WTC11 (cell line): ENCODE data around the gene NHSL1. TPM values are rescaled to one million over a fixed set of nuclear protein-coding genes. Genes with fewer than 3 reads are reported as not detected.

Experiments used
- ATAC-seq: fragments of 200-7000 bp; cut with Tn5 transposase; 2 replicates; pipeline ENCODE4 v1.10.0; 2021; ENCODE audit warnings: mild to moderate bottlenecking, moderate library complexity
- CTCF ChIA-PET: fragments of 300-600 bp; sonication (Branson Sonifier 250); formaldehyde crosslinking; loops from one replicate; lab custom pipeline; 2021; ENCODE audit warnings: antibody characterized with exemption; lab: Charles Lee
- POLR2A ChIA-PET: fragments of 350-600 bp; sonication (Branson Sonifier 250); formaldehyde crosslinking; loops from one replicate; lab custom pipeline; 2021; ENCODE audit warnings: antibody characterized with exemption; lab: Charles Lee
- DNase-seq: peaks from one replicate; pipeline ENCODE4 v3.0.0; 2021; ENCODE audit warnings: low spot score
- H3K27ac Mint-ChIP-seq: 2 replicates; pipeline ENCODE4 v1.8.0; 2021; ENCODE audit warnings: mixed read lengths
- H3K27me3 Mint-ChIP-seq: 2 replicates; pipeline ENCODE4 v1.8.0; 2021; ENCODE audit warnings: low read depth, mild to moderate bottlenecking, moderate library complexity, mixed read lengths
- H3K36me3 Mint-ChIP-seq: 2 replicates; pipeline ENCODE4 v1.8.0; 2021; ENCODE audit warnings: mixed read lengths
- H3K4me1 Mint-ChIP-seq: 2 replicates; pipeline ENCODE4 v1.8.0; 2022; ENCODE audit warnings: mixed read lengths
- H3K4me3 Mint-ChIP-seq: 2 replicates; pipeline ENCODE4 v1.8.0; 2021; ENCODE audit warnings: mild to moderate bottlenecking, moderate library complexity, mixed read lengths
- H3K9me3 Mint-ChIP-seq: 2 replicates; pipeline ENCODE4 v1.8.0; 2021; ENCODE audit warnings: mixed read lengths
- CTCF ChIP-seq: fragments of 200-600 bp; IDR thresholded peaks from 2 replicates; pipeline ENCODE4 v1.8.0; 2022; ENCODE audit warnings: antibody characterized with exemption
- ETV6 ChIP-seq: sonication (generic); formaldehyde crosslinking; IDR thresholded peaks from 2 replicates; pipeline ENCODE4 v1.8.1; 2022; ENCODE audit warnings: mild to moderate bottlenecking, missing genetic modification reagents
- FOXP4 ChIP-seq: sonication (generic); formaldehyde crosslinking; IDR thresholded peaks from 2 replicates; pipeline ENCODE4 v1.8.0; 2022; ENCODE audit warnings: mild to moderate bottlenecking, missing genetic modification reagents
- JAZF1 ChIP-seq: fragments of 250-450 bp; sonication (Bioruptor Pico); IDR thresholded peaks from 2 replicates; pipeline ENCODE4 v1.9.0; 2021; ENCODE audit warnings: moderate library complexity, mild to moderate bottlenecking, inconsistent platforms
- MYBL2 ChIP-seq: sonication (generic); formaldehyde crosslinking; IDR thresholded peaks from 2 replicates; pipeline ENCODE4 v1.8.1; 2023; ENCODE audit warnings: mild to moderate bottlenecking, moderate library complexity, missing genetic modification reagents
- NFYB ChIP-seq: sonication (generic); formaldehyde crosslinking; conservative IDR thresholded peaks from 2 replicates; pipeline ENCODE4 v1.8.0; 2022; ENCODE audit warnings: low read depth, missing genetic modification reagents
- NR2C2 ChIP-seq: sonication (generic); formaldehyde crosslinking; IDR thresholded peaks from 2 replicates; pipeline ENCODE4 v1.8.0; 2022; ENCODE audit warnings: mild to moderate bottlenecking, missing genetic modification reagents
- OVOL2 ChIP-seq: fragments of 250-450 bp; sonication (Bioruptor Pico); IDR thresholded peaks from 2 replicates; pipeline ENCODE4 v1.9.0; 2021; ENCODE audit warnings: mild to moderate bottlenecking, borderline replicate concordance
- RORB ChIP-seq: fragments of 250-450 bp; sonication (Bioruptor Pico); IDR thresholded peaks from 2 replicates; pipeline ENCODE4 v1.9.0; 2021; ENCODE audit warnings: mild to moderate bottlenecking
- SMAD3 ChIP-seq: sonication (generic); formaldehyde crosslinking; IDR thresholded peaks from 2 replicates; pipeline ENCODE4 v1.8.0; 2022; ENCODE audit warnings: missing genetic modification reagents, mild to moderate bottlenecking, borderline replicate concordance
- SMAD4 ChIP-seq: sonication (generic); formaldehyde crosslinking; IDR thresholded peaks from 2 replicates; pipeline ENCODE4 v1.8.0; 2022; ENCODE audit warnings: mild to moderate bottlenecking, missing genetic modification reagents
- SOX15 ChIP-seq: fragments of 250-450 bp; sonication (Bioruptor Pico); IDR thresholded peaks from 2 replicates; pipeline ENCODE4 v1.9.0; 2021; ENCODE audit warnings: mild to moderate bottlenecking
- TEAD1 ChIP-seq: sonication (generic); formaldehyde crosslinking; IDR thresholded peaks from 2 replicates; pipeline ENCODE4 v1.8.0; 2022; ENCODE audit warnings: mild to moderate bottlenecking, missing genetic modification reagents
- TEAD4 ChIP-seq: sonication (generic); formaldehyde crosslinking; IDR thresholded peaks from 2 replicates; pipeline ENCODE4 v1.8.0; 2022; ENCODE audit warnings: mild to moderate bottlenecking, missing genetic modification reagents
- TP53 ChIP-seq: sonication (generic); formaldehyde crosslinking; IDR thresholded peaks from 2 replicates; pipeline ENCODE4 v1.8.1; 2023; ENCODE audit warnings: mild to moderate bottlenecking, missing genetic modification reagents
- ZBTB21 ChIP-seq: sonication (generic); formaldehyde crosslinking; IDR thresholded peaks from 2 replicates; pipeline ENCODE4 v1.8.1; 2023; ENCODE audit warnings: mild to moderate bottlenecking, missing genetic modification reagents, borderline replicate concordance
- ZNF138 ChIP-seq: sonication (generic); formaldehyde crosslinking; conservative IDR thresholded peaks from 2 replicates; pipeline ENCODE4 v1.8.1; 2022; ENCODE audit warnings: mild to moderate bottlenecking, moderate library complexity, missing genetic modification reagents
- ZNF232 ChIP-seq: sonication (generic); formaldehyde crosslinking; IDR thresholded peaks from 2 replicates; pipeline ENCODE4 v1.8.0; 2022; ENCODE audit warnings: mild to moderate bottlenecking, missing genetic modification reagents
- ZNF423 ChIP-seq: fragments of 250-450 bp; sonication (Bioruptor Pico); IDR thresholded peaks from 2 replicates; pipeline ENCODE4 v2.1.2; 2022; ENCODE audit warnings: mild to moderate bottlenecking, moderate library complexity
- ZSCAN18 ChIP-seq: fragments of 250-450 bp; sonication (Bioruptor Pico); IDR thresholded peaks from 2 replicates; pipeline ENCODE4 v2.1.2; 2022; ENCODE audit warnings: mild to moderate bottlenecking, moderate library complexity
- total RNA-seq: library from RNA; stranded (reverse); gene quantifications from 3 replicates; pipeline ENCODE4 v1.2.3, GENCODE V29; 2021
- TF ChIP-seq, protein P1 (sequence below): sonication (generic); formaldehyde crosslinking; IDR thresholded peaks from 2 replicates; pipeline ENCODE4 v1.8.1; 2022; ENCODE audit warnings: low read depth, mild to moderate bottlenecking, moderate library complexity, missing genetic modification reagents, borderline replicate concordance
- TF ChIP-seq, protein P2 (sequence below): sonication (generic); formaldehyde crosslinking; conservative IDR thresholded peaks from 2 replicates; pipeline ENCODE4 v1.8.1; 2023; ENCODE audit warnings: mild to moderate bottlenecking, low read depth, missing genetic modification reagents, moderate library complexity
- TF ChIP-seq, protein P3 (sequence below): sonication (generic); formaldehyde crosslinking; IDR thresholded peaks from 2 replicates; pipeline ENCODE4 v1.8.1; 2023; ENCODE audit warnings: mild to moderate bottlenecking, moderate library complexity, missing genetic modification reagents
- TF ChIP-seq, protein P4 (sequence below): sonication (generic); formaldehyde crosslinking; IDR thresholded peaks from 2 replicates; pipeline ENCODE4 v1.8.0; 2023; ENCODE audit warnings: mild to moderate bottlenecking, missing genetic modification reagents

The NHSL1 gene
- total RNA-seq, 1 experiment from 2014 or later = 31.1 TPM

GRCh38 chr6:138440296-138440695 is 59.0 kb downstream of the NHSL1 start:
- no peak overlapping the region for H3K4me3 Mint-ChIP-seq
- TF ChIP-seq ZSCAN18 = no peak
- TF ChIP-seq, protein P1, sequence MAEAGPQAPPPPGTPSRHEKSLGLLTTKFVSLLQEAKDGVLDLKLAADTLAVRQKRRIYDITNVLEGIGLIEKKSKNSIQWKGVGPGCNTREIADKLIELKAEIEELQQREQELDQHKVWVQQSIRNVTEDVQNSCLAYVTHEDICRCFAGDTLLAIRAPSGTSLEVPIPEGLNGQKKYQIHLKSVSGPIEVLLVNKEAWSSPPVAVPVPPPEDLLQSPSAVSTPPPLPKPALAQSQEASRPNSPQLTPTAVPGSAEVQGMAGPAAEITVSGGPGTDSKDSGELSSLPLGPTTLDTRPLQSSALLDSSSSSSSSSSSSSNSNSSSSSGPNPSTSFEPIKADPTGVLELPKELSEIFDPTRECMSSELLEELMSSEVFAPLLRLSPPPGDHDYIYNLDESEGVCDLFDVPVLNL (CRISPR knock-in tag) = no peak
- TF ChIP-seq TEAD1 (CRISPR knock-in tag) = no peak
- no peak for TF ChIP-seq JAZF1
- no peak for TF ChIP-seq TP53 (CRISPR knock-in tag)
- no peak for TF ChIP-seq OVOL2
- TF ChIP-seq NR2C2 = no peak
- TF ChIP-seq TEAD4 (CRISPR knock-in tag) = no peak
- no peak for TF ChIP-seq MYBL2 (CRISPR knock-in tag)
- TF ChIP-seq RORB (CRISPR knock-in tag) = no peak
- no peak for TF ChIP-seq SMAD4 (CRISPR knock-in tag)
- TF ChIP-seq, protein P2, sequence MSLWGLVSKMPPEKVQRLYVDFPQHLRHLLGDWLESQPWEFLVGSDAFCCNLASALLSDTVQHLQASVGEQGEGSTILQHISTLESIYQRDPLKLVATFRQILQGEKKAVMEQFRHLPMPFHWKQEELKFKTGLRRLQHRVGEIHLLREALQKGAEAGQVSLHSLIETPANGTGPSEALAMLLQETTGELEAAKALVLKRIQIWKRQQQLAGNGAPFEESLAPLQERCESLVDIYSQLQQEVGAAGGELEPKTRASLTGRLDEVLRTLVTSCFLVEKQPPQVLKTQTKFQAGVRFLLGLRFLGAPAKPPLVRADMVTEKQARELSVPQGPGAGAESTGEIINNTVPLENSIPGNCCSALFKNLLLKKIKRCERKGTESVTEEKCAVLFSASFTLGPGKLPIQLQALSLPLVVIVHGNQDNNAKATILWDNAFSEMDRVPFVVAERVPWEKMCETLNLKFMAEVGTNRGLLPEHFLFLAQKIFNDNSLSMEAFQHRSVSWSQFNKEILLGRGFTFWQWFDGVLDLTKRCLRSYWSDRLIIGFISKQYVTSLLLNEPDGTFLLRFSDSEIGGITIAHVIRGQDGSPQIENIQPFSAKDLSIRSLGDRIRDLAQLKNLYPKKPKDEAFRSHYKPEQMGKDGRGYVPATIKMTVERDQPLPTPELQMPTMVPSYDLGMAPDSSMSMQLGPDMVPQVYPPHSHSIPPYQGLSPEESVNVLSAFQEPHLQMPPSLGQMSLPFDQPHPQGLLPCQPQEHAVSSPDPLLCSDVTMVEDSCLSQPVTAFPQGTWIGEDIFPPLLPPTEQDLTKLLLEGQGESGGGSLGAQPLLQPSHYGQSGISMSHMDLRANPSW (CRISPR knock-in tag) = no peak
- TF ChIP-seq ZBTB21 = no peak
- TF ChIP-seq ZNF232 (CRISPR knock-in tag) = no peak
- TF ChIP-seq, all 79 proteins: peak for 0
- ATAC-seq (no peak), DNase-seq (no peak)
- no peaks in the 10 kb centered on the region for H3K9me3 Mint-ChIP-seq
- CTCF ChIA-PET = no interaction called here
- H3K27ac Mint-ChIP-seq = no peak overlapping the region
- H3K36me3 Mint-ChIP-seq = peaks cover 6% of the 10 kb centered on the region; the same call in 1 of the 2 replicates
- no peaks in the 10 kb centered on the region for H3K27me3 Mint-ChIP-seq
- H3K4me1 Mint-ChIP-seq = no peaks in the 10 kb centered on the region
- POLR2A ChIA-PET = interaction anchor here (0.6 kb wide), 1 partner anchor 223 kb away, joined by 6 read pairs; no protein-coding TSS in a partner anchor

DNA sequence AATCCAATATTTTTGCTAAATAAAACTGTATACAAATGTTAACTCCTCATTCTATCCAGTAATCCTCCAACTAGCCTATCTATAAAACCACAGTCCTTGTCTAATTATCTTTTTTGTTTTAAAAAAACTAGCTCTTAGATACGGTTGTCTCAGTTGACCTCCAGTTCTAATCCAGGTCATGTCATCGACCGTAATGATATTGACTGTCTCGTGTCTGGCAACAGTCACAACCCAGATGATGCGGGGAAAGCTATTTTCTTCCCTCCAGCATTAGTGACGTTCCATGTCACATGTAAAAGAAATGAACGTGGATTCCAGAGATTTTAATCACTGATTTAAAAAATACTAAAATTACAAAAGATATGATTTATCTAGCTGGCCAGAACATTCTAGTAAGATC is 59.7 kb downstream of the NHSL1 start:
- Mint-ChIP-seq H3K4me3 (no peak overlapping the region), H3K27me3 (no peaks in the 10 kb centered on the region), H3K9me3 (no peaks in the 10 kb centered on the region), H3K4me1 (no peaks in the 10 kb centered on the region), H3K36me3 (peaks cover 6% of the 10 kb centered on the region; the same call in 1 of the 2 replicates), H3K27ac (no peak overlapping the region)
- CTCF ChIA-PET = no interaction called here
- DNase-seq (no peak), ATAC-seq (no peak)
- POLR2A ChIA-PET = no interaction called here
- TF ChIP-seq ZNF138 (CRISPR knock-in tag) (no peak), CTCF (no peak), SOX15 (no peak), SMAD3 (CRISPR knock-in tag) (no peak), ETV6 (CRISPR knock-in tag) (no peak), ZNF423 (CRISPR knock-in tag) (no peak), NFYB (CRISPR knock-in tag) (no peak), NR2C2 (no peak), JAZF1 (no peak), FOXP4 (no peak), OVOL2 (no peak)
- TF ChIP-seq, protein P3, sequence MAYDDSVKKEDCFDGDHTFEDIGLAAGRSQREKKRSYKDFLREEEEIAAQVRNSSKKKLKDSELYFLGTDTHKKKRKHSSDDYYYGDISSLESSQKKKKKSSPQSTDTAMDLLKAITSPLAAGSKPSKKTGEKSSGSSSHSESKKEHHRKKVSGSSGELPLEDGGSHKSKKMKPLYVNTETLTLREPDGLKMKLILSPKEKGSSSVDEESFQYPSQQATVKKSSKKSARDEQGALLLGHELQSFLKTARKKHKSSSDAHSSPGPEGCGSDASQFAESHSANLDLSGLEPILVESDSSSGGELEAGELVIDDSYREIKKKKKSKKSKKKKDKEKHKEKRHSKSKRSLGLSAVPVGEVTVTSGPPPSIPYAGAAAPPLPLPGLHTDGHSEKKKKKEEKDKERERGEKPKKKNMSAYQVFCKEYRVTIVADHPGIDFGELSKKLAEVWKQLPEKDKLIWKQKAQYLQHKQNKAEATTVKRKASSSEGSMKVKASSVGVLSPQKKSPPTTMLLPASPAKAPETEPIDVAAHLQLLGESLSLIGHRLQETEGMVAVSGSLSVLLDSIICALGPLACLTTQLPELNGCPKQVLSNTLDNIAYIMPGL (CRISPR knock-in tag) = no peak
- TF ChIP-seq, protein P4, sequence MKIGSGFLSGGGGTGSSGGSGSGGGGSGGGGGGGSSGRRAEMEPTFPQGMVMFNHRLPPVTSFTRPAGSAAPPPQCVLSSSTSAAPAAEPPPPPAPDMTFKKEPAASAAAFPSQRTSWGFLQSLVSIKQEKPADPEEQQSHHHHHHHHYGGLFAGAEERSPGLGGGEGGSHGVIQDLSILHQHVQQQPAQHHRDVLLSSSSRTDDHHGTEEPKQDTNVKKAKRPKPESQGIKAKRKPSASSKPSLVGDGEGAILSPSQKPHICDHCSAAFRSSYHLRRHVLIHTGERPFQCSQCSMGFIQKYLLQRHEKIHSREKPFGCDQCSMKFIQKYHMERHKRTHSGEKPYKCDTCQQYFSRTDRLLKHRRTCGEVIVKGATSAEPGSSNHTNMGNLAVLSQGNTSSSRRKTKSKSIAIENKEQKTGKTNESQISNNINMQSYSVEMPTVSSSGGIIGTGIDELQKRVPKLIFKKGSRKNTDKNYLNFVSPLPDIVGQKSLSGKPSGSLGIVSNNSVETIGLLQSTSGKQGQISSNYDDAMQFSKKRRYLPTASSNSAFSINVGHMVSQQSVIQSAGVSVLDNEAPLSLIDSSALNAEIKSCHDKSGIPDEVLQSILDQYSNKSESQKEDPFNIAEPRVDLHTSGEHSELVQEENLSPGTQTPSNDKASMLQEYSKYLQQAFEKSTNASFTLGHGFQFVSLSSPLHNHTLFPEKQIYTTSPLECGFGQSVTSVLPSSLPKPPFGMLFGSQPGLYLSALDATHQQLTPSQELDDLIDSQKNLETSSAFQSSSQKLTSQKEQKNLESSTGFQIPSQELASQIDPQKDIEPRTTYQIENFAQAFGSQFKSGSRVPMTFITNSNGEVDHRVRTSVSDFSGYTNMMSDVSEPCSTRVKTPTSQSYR (CRISPR knock-in tag) = no peak
